ENCODE results near the gene KHSRP. TPM values are rescaled to one million over a fixed set of nuclear protein-coding genes. Genes with fewer than 3 reads are reported as not detected.

KHSRP gene
- total RNA-seq, 1 experiment from 2014 or later, result 288 TPM

GRCh38 chr19:6448045-6448444, 23.4 kb upstream of the KHSRP start:
- POLR2A ChIA-PET (ENCODE audit: unreplicated experiment), result no interaction called here
- Histone ChIP-seq H3K27me3 (ENCODE audit: insufficient read depth, low read depth) (no peaks in the 10 kb centered on the region), H3K9me3 (ENCODE audit: insufficient read depth, low read depth) (no peaks in the 10 kb centered on the region), H3K36me3 (ENCODE audit: low read depth) (no peaks in the 10 kb centered on the region), H3K4me3 (no peak overlapping the region), H3K27ac (no peak overlapping the region), H2AFZ (no peak overlapping the region), H3K4me1 (replicated peaks; ENCODE audit: insufficient read depth) (no peaks in the 10 kb centered on the region), H4K20me1 (ENCODE audit: insufficient read depth) (no peaks in the 10 kb centered on the region), H3K79me2 (ENCODE audit: low read depth) (no peaks in the 10 kb centered on the region), H3K9me2 (ENCODE audit: insufficient read depth) (no peaks in the 10 kb centered on the region), H3K4me2 (no peak overlapping the region), H3F3A (ENCODE audit: insufficient read depth, low read depth) (no peaks in the 10 kb centered on the region)
- no TSS peak for BruUV-seq (replicated peaks)
- CTCF ChIA-PET, result no interaction called here
- intact Hi-C loops (cut with micrococcal nuclease; ENCODE audit: unreplicated experiment), result no loop called here
- DNase-seq, result no peak
- TF ChIP-seq CTCF (conservative IDR thresholded peaks at IDR 0.05) (no peak), EZH2 (IDR thresholded peaks at IDR 0.05; ENCODE audit: low read depth) (no peak)

GRCh38 chr19:6446452-6446851, 21.8 kb upstream of the KHSRP start:
- no TSS peak for BruUV-seq (replicated peaks)
- Histone ChIP-seq H3K4me1 (replicated peaks; ENCODE audit: insufficient read depth) (no peaks in the 10 kb centered on the region), H3K9me2 (ENCODE audit: insufficient read depth) (no peaks in the 10 kb centered on the region), H2AFZ (no peak overlapping the region), H3K9me3 (ENCODE audit: insufficient read depth, low read depth) (no peaks in the 10 kb centered on the region), H3K27ac (no peak overlapping the region), H3K36me3 (ENCODE audit: low read depth) (no peaks in the 10 kb centered on the region), H3K27me3 (ENCODE audit: insufficient read depth, low read depth) (no peaks in the 10 kb centered on the region), H3K79me2 (ENCODE audit: low read depth) (no peaks in the 10 kb centered on the region), H3K4me2 (no peak overlapping the region), H3F3A (ENCODE audit: insufficient read depth, low read depth) (no peaks in the 10 kb centered on the region), H3K4me3 (no peak overlapping the region), H4K20me1 (ENCODE audit: insufficient read depth) (no peaks in the 10 kb centered on the region)
- ChIA-PET POLR2A (ENCODE audit: unreplicated experiment) (no interaction called here), CTCF (no interaction called here)
- TF ChIP-seq EZH2 (IDR thresholded peaks at IDR 0.05; ENCODE audit: low read depth) (no peak), CTCF (conservative IDR thresholded peaks at IDR 0.05) (no peak)
- intact Hi-C loops (cut with micrococcal nuclease; ENCODE audit: unreplicated experiment), result no loop called here
- no peak for DNase-seq

GRCh38 chr19:6443986-6444385, 19.4 kb upstream of the KHSRP start:
- POLR2A ChIA-PET (ENCODE audit: unreplicated experiment), result no interaction called here

More at GRCh38 chr19:6443986-6444385, 19.4 kb upstream of the KHSRP start:
- BruUV-seq (replicated peaks), result no TSS peak
- CTCF ChIA-PET, result no interaction called here
- TF ChIP-seq CTCF (conservative IDR thresholded peaks at IDR 0.05) (no peak), EZH2 (IDR thresholded peaks at IDR 0.05; ENCODE audit: low read depth) (no peak)
- Histone ChIP-seq H3K4me1 (replicated peaks; ENCODE audit: insufficient read depth) (no peaks in the 10 kb centered on the region), H3F3A (ENCODE audit: insufficient read depth, low read depth) (no peaks in the 10 kb centered on the region), H3K79me2 (ENCODE audit: low read depth) (no peaks in the 10 kb centered on the region), H3K36me3 (ENCODE audit: low read depth) (no peaks in the 10 kb centered on the region), H3K9me3 (ENCODE audit: insufficient read depth, low read depth) (no peaks in the 10 kb centered on the region), H2AFZ (no peak overlapping the region), H3K9me2 (ENCODE audit: insufficient read depth) (no peaks in the 10 kb centered on the region), H3K27me3 (ENCODE audit: insufficient read depth, low read depth) (no peaks in the 10 kb centered on the region), H4K20me1 (ENCODE audit: insufficient read depth) (no peaks in the 10 kb centered on the region), H3K27ac (no peak overlapping the region), H3K4me2 (no peak overlapping the region), H3K4me3 (no peak overlapping the region)
- DNase-seq, result no peak
- intact Hi-C loops (cut with micrococcal nuclease; ENCODE audit: unreplicated experiment), result no loop called here
